ENCODE data around the gene BBIP1.

BBIP1 gene

DNA sequence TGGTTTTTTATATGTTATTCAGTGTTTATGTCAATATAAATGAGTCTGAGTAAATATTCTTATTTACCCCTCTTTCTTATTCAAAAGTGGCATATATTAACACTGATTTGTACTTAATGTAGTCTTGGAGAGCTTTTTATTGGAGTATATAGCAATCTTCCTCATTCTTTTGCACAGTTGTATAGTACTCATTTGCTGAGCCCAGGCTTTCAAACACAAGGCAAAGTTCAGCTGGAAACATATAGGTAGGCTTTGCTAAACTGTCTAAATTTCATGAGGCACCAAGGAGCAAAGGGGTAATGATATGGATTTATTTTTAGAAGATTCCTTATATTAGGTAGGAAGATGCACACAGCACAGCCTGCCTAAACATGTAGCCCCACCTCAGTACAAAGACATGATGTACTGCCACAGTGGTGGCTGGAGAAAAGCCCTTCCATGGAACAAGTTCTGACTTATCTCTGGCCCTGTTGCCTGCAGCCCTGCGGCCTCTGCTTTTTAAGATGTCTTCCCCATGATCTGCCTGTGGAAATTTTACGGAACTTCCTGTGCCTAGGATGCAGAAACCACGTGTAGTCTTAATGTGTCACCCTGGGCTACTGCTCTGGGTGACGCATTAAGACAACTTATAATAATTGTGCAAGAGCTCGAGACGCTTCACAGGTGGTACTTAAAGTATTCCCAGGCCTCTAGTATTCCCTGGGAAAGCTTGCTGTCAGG, 56.9 kb downstream of the BBIP1 start:
- no peak for DNase-seq (ENCODE audit: low spot score)
- in situ Hi-C loops (cut with MboI; ENCODE audit: low pct_unique_long_range_greater_than_20kb, low sequenced_read_pairs, unreplicated experiment): no loop called here
- TF ChIP-seq, protein P1, sequence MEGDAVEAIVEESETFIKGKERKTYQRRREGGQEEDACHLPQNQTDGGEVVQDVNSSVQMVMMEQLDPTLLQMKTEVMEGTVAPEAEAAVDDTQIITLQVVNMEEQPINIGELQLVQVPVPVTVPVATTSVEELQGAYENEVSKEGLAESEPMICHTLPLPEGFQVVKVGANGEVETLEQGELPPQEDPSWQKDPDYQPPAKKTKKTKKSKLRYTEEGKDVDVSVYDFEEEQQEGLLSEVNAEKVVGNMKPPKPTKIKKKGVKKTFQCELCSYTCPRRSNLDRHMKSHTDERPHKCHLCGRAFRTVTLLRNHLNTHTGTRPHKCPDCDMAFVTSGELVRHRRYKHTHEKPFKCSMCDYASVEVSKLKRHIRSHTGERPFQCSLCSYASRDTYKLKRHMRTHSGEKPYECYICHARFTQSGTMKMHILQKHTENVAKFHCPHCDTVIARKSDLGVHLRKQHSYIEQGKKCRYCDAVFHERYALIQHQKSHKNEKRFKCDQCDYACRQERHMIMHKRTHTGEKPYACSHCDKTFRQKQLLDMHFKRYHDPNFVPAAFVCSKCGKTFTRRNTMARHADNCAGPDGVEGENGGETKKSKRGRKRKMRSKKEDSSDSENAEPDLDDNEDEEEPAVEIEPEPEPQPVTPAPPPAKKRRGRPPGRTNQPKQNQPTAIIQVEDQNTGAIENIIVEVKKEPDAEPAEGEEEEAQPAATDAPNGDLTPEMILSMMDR (IDR thresholded peaks at IDR 0.05; ENCODE audit: extremely low read depth, insufficient read depth, missing control alignments): no peak

DNA sequence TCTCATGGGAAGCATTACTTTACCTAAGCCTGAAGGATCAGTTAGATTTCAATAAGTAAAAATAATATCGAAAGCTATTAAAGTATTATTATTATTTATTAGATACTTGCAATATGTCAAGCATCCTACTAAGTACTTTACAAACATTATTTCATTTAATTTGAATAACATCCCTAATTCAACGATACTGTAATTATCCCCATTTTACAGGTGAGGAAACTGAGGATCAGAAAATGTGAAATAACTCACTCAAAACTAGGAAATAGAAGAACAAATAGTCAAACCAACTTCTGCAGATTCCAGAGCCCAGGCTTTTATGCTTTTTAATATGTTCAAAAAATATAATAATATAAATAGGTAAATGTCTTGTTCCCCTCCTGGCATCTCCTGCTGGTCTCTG, 57.5 kb downstream of the BBIP1 start:
- in situ Hi-C loops (cut with MboI; ENCODE audit: low pct_unique_long_range_greater_than_20kb, low sequenced_read_pairs, unreplicated experiment): no loop called here

DNA sequence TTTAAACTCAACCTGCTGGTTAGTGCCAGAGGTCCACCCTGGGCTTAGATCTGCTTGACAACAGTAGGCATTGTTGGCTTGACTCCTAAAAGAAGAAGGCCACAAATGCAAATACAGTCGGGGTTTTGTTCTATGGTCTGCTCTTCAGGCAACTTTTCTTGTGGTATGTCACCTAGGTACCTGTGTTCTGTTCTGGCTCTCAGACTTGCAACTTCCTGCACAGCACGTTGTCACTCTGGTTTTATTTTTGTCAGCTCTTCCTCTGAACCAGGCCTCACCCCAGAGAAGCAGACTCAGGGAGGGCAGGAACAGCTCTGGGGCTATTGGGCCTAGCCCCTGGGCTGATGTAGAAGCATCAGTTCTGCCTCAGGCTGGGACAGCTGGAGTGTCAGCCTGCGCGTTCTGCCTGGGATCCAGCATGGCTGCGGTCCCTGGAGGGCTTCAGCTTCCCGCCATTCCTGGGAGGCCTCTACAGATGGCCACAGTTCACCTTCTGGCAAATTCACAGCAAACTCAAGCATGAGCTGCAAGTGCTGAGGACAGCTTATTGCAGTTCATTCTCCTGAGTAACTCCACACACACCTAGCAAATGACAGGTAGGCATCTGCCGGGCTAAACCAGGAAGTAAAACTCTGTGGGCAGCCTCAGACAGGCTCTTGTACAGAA, 58.3 kb downstream of the BBIP1 start:
- TF ChIP-seq, protein P1 (IDR thresholded peaks at IDR 0.05; ENCODE audit: extremely low read depth, insufficient read depth, missing control alignments): no peak
- in situ Hi-C loops (cut with MboI; ENCODE audit: low pct_unique_long_range_greater_than_20kb, low sequenced_read_pairs, unreplicated experiment): no loop called here
- no peak for DNase-seq (ENCODE audit: low spot score)

More for the DNA sequence above, 57.5 kb downstream of the BBIP1 start:
- TF ChIP-seq, protein P1 (IDR thresholded peaks at IDR 0.05; ENCODE audit: extremely low read depth, insufficient read depth, missing control alignments): no peak
- DNase-seq (ENCODE audit: low spot score): no peak

DNA sequence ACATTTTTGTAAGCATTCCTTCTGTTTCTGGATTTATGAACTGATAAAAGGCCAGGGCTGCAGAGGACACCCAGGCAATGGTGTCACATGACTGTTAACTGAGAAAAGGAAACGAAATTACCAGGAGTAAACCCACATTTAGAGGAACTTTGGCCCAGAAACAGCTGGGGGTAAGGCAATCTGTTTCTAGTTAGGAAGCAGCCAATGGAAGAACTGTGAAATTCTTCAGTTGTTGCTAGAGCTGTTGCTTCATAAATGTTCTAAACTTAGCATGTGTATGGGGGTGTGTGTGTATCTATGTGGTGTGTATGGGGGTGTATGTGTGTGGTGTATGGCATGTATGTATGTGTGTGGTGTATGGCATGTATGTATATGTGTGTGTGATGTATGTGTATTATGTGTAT, 59.0 kb downstream of the BBIP1 start:
- TF ChIP-seq, protein P1 (IDR thresholded peaks at IDR 0.05; ENCODE audit: extremely low read depth, insufficient read depth, missing control alignments): no peak
- in situ Hi-C loops (cut with MboI; ENCODE audit: low pct_unique_long_range_greater_than_20kb, low sequenced_read_pairs, unreplicated experiment): no loop called here
- DNase-seq (ENCODE audit: low spot score): no peak

DNA sequence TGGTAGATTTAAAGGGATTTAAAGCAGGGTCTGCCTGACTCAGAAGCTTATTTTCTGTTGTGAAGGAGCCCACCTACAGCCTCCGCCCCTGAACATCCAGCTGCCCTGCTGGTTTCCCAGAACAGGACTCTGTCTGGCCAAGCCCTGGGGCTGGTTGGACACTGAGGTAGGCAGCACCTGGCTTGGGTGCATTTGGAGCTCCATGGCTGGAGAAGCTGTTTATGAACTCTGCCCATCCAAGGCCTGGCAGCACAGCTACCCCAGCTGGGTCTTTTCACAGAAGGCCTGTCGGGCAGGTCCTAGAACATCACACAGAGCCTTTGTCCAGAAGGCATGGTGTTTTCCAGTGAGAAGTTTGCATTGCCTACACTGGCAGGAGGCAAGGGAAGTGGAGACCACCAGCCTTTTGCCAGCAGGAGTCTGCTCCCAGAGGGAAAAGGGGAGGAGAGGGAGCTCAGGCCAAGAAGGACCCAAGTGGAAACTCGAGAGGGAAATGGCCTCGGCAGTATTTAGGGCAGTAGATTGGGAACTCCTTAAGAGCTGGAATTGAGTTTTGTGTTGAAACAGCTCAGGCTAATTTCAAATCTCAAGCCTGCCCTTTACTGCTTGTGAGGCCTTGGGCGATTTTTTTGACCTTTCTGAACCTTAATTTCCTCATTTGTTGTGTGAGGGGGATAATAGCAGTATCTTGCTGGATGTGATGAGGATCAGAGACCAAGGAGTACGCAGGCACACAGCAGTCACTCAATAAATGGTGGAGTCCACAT, 59.6 kb downstream of the BBIP1 start:
- TF ChIP-seq, protein P1 (IDR thresholded peaks at IDR 0.05; ENCODE audit: extremely low read depth, insufficient read depth, missing control alignments): no peak
- no peak for DNase-seq (ENCODE audit: low spot score)
- in situ Hi-C loops (cut with MboI; ENCODE audit: low pct_unique_long_range_greater_than_20kb, low sequenced_read_pairs, unreplicated experiment): no loop called here

DNA sequence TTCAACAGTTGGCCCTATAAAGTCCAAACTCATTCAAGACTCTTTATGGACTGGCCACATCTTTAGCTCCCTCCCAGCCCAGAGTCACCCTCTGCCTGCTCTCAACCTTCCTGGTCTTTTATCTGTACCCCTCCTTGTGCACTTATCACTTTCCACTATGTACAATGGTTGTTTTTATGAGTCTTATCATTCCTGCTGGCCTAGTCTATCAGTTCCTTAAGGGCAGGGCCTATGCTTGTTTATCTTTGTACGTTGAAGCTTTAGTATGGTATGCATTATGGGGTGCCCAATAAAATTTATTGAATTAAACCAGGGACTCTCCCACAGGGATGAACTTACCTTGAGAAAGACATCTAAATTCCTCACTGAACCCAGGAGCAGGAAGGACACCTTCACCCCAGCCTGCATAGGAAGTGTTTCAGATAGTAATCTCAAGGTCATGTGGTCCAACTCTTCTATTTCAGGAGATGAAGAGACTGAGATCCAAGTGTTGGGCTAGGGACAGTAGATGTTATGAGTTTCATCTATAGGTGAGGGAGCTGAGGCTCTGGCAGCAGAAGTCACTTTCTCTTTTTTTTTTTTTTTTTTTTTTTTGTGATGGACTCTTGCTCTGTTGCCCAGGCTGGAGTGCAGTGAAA, 60.6 kb downstream of the BBIP1 start:
- in situ Hi-C loops (cut with MboI; ENCODE audit: low pct_unique_long_range_greater_than_20kb, low sequenced_read_pairs, unreplicated experiment): no loop called here
- TF ChIP-seq, protein P1 (IDR thresholded peaks at IDR 0.05; ENCODE audit: extremely low read depth, insufficient read depth, missing control alignments): no peak
- DNase-seq (ENCODE audit: low spot score): no peak

All from GM13977 (cell line).